H4 (cell line): ENCODE data around the gene SNX27. TPM values are rescaled to one million over a fixed set of nuclear protein-coding genes. Genes with fewer than 3 reads are reported as not detected.
"Not testable (repeated sequence)": the region's sequence is repeated elsewhere in the genome, so short reads cannot be mapped to it uniquely, and the experiment has no call there.

Experiments
- DNase-seq: peaks from one replicate; pipeline ENCODE4 v3.0.0-alpha.2; 2015; ENCODE audit warnings: low spot score
- total RNA-seq: library from RNA; depleted of rRNA; stranded (reverse); fragments of >200 nt; shearing (Covaris generic); gene quantifications from 2 replicates; pipeline ENCODE4 v1.2.3, GENCODE V29; 2014; rRNA removed

Gene SNX27
- total RNA-seq, 1 experiment from 2014 or later, result 17.7 TPM

- DNase-seq, result no peak
Measured at GRCh38 chr1:151721788-151722510, 110.1 kb downstream of the SNX27 start.

- no peak for DNase-seq
Measured at GRCh38 chr1:151723726-151724370, 112.0 kb downstream of the SNX27 start.

- DNase-seq, result no peak
Measured at GRCh38 chr1:151728151-151729054, 116.6 kb downstream of the SNX27 start.

- DNase-seq, result no peak
Measured at GRCh38 chr1:151729157-151729965, 117.5 kb downstream of the SNX27 start.

GRCh38 chr1:151729966-151730291 is 118.1 kb downstream of the SNX27 start:
- no peak for DNase-seq

GRCh38 chr1:151733126-151733525 is 121.3 kb downstream of the SNX27 start:
- no peak for DNase-seq

GRCh38 chr1:151733995-151734394 is 122.1 kb downstream of the SNX27 start:
- not testable (repeated sequence) for DNase-seq

- DNase-seq, result no peak
Measured at GRCh38 chr1:151737026-151737425, 125.2 kb downstream of the SNX27 start.

GRCh38 chr1:151737479-151737878 is 125.6 kb downstream of the SNX27 start:
- DNase-seq, result no peak

- DNase-seq, result no peak
Measured at GRCh38 chr1:151739590-151740355, 127.9 kb downstream of the SNX27 start.

GRCh38 chr1:151741516-151741915 is 129.7 kb downstream of the SNX27 start:
- no peak for DNase-seq

Other genes with a start within 250 kb of the SNX27 start
- gene SELENBP1, start 239.3 kb upstream of the SNX27 start, total RNA-seq, result 3.3 and 5.8 TPM in 2 replicates
- 726 and 740 TPM in 2 replicates for gene PSMB4, start 212.5 kb upstream of the SNX27 start, total RNA-seq
- gene POGZ, start 152.6 kb upstream of the SNX27 start, total RNA-seq, result 10.2 and 16.6 TPM in 2 replicates
- gene CGN, start 100.7 kb upstream of the SNX27 start, total RNA-seq, result 0.31 and 1.8 TPM in 2 replicates
- gene TUFT1, start 71.7 kb upstream of the SNX27 start, total RNA-seq, result 4.1 and 4.5 TPM in 2 replicates
- gene CELF3, start 104.8 kb downstream of the SNX27 start, total RNA-seq, result not detected in 2 replicates
- gene RIIAD1, start 109.5 kb downstream of the SNX27 start, total RNA-seq, result not detected in 2 replicates
- gene MRPL9, start 151.4 kb downstream of the SNX27 start, total RNA-seq, result 74.8 and 88.5 TPM in 2 replicates
- 2.1 and 2.4 TPM in 2 replicates for gene TDRKH, start 178.4 kb downstream of the SNX27 start, total RNA-seq
- not detected in 2 replicates for gene LINGO4, start 193.4 kb downstream of the SNX27 start, total RNA-seq
- gene RORC, start 219.8 kb downstream of the SNX27 start, total RNA-seq, result 0.60 and 1.2 TPM in 2 replicates
- gene C2CD4D, start 227.8 kb downstream of the SNX27 start, total RNA-seq, result not detected in 2 replicates
- gene THEM5, start 241.7 kb downstream of the SNX27 start, total RNA-seq, result not detected in 2 replicates